ENCODE measurements around the gene GPANK1.

GPANK1 gene

DNA sequence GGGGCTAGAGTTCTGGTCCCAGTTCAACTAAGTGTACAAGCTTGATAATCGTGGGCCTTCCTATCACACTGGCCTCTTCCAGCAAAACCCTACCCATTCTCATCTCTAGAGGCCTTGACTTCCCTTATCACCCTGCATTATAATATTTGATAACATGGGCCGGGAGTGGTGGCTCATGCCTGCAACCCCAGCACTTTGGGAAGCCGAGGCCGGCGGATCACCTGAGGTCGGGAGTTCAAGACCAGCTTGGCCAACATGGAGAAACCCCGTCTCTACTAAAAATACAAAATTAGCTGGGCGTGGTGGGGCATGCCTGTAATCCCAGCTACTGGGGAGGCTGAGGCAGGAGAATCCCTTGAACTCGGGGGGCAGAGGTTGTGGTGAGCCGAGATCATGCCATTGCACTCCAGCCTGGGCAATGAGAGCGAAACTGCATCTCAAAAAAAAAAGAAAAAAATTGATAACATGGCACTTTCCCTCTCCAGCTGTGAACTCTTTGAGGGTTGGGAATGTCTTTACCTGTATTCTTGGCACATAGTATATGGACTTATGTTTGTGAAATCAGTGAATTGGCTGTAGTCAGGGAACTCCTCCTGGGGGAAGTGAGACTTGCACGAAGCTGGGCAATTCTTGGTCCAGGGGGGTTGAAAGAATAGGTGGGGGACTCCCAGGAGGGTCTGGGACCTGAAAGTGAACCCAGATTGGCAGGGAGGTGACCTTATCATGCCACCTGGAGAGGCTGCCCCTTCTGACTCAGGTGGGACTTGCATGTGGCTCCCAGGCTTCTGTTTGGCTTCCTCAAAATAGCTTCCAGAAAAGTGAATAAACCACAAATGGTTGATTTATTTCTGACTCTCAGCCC, 3.3 kb downstream of the GPANK1 start:
- DNase-seq = no peak

DNA sequence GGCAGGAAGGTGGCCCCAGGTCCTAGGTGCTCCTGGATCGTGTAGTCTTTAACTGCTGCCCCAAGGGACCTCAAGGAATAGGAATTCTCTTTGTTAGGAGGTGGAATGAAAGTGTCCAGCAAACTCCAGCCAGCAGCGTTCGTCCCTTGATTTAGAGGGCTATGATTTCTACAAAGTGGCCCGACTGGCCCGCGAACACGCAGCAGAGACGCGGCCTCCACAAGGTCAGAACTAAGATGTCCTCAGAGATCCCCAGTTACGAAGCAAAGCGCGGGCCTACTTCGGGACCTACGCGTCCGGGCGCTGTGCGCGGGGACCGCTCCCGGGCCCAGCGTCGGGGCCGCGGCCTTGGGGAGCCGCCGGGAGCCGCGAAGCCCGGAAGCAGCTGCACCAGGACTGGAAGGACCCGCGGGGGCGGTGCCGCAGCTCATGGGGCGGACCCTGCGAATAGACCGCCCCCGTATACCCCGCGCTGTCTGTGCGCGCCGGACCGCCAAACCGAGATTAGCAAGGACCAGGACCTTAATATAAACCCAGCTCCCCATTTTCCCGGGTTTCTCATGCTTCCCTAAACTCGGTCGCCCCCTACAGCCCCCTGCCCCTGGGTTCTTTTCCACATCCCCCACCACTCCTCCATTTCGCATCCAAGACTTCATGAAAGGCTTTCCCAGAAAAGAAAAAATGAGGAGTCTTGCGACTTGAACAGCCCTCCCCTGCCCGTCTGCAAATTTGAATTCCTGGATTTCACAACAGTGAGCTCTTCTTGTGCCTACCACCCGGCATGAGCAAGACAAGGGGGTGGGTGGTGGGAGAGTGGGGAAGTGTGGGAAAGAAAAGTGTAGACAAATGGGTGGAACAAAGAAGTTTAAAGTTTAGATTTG, 4.2 kb downstream of the GPANK1 start, which contains the start of gene C6orf47:
C6orf47 (minus strand) TSS at position 398 of the 881 bp plus-strand sequence. CDS start 831 bp downstream, outside the sequence.
- DNase-seq = peak; percentile 52

DNA sequence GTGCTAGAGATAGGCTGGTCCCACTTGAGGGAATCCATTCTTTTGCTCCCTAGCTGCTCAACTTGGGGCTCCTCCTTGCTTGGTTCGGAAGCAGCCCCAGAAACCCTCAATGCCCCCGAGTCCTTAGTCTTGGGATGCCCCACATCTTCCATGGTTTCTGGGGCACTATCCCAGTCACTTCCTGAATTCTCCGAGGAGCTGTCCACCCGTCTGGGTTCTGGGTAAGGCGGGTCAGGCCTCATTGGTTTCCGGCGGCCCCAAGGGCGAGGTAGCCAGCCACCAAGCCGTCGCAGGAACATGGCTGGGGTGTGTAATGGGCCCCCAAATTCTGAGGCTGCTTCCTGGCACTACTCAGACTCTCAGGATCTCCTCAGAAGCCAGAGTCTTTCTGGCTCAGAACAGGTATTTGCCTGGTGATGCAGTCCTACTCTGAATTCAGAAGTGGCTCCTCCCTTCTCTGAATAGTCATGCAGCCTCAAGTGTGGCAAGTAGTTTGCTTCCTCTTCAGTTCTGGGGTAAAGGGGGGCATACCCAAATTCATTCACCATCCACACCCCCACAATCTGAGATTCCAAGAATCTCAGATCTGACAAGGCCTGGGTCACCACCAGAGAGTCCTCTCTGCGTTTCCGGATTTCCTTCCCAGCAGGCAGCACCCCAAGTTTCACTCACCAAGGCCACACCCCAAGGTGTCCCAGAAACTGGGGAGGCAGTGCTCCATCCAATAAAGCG, 5.0 kb downstream of the GPANK1 start:
- no peak for DNase-seq

GRCh38 chr6:31658983-31659648, 5.7 kb downstream of the GPANK1 start:
- DNase-seq = no peak

DNA sequence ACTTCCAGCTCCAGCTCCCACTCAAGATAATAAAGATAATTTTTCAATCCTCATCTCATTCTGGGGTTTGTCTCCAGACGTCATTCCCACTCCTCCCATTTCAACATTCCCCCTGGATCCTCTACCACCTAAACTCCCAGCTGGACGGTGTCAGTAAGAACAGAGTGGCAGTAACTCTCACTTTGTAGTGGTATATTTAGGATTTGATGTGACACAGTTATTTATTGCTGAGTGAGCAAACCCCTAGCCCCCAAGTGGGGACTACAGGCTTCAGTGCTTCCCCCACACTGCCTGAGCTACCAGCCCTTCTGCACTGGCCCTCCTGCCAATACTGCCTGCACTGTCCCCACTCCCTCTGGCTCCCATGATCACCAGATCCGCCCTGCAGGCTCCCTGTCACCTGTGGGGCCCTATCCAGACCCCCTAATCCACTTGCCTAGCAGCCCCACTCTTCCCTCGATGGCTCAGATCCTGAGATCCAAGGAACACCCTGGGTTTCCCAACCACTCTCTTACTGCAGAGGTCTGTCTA, 6.6 kb downstream of the GPANK1 start:
- no peak for DNase-seq

- DNase-seq = no peak
Observed at GRCh38 chr6:31657406-31658157, 7.2 kb downstream of the GPANK1 start.

DNA sequence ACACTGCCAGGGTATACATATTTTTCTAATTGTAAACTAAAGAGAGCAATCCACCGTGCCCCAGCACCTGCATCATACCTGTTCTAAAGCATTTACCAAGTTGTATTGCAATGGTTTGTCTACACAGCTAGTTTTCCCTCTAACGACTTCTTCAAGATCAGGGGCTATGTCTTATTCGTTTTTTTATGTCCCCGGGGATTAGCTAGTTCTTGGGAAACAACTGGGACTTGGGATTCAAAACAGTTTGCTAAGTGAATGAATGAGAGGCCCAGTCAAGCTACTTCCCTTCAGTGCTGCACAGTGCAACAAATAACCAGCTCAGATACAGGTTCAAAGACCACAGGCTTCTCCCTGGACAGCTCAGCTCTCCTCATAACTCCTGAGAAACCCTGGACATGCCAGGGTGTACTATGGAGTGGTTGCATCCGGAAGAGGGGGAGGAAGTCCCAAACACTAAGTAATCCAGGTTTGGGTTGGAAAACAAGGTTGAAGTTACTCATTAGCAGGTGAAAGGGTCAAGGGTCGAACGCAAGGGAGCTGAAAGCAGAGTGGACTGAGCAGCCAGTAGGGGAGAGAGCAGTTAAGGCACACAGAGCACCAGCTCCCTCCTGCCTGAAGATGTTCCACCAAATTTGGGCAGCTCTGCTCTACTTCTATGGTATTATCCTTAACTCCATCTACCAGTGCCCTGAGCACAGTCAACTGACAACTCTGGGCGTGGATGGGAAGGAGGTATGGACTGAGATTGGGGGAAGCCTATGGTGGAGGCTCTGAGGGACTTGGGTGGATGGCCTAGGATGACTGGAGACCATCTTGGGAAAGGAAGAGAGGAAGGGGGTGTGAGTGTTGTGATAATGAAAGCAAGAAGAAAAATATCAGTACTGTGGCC, 9.2 kb downstream of the GPANK1 start, which contains the start of gene APOM:
APOM (plus strand) TSS at position 546 of the 889 bp plus-strand sequence; CDS start at position 619, 73 bp downstream.
- DNase-seq = no peak

- no peak for DNase-seq
Observed at GRCh38 chr6:31654574-31655348, 10.0 kb downstream of the GPANK1 start.

GRCh38 chr6:31652925-31653724, 11.7 kb downstream of the GPANK1 start:
- peak; percentile 95 for DNase-seq

DNA sequence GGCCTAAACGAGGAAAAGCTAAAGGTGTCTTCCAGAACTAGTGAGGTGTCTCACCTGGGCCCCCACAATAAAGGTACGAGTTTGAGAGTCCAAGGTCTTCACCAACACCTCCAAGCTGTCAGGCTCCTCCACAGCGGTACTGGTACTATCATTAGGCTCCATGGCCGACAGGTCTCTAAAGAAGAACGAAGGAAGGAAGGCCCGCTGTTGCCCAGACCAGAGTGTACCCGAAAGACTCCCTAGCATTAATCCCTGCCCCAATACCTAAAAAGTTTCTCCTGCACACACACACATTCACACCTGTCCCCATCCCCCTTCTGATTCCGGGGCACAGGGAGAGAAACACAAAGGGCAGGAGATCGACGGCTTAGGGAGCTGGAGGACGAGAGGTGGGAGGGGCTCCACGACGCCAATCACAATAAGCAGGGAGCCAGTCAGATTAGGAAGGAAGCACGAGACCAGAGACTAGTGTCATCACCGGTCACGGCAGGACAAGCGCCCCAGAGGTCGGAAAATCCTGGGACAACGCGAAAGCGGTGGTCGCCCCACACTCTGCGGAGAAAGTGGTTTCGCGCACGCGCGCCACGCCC, 13.1 kb downstream of the GPANK1 start:
- DNase-seq = no peak

DNA sequence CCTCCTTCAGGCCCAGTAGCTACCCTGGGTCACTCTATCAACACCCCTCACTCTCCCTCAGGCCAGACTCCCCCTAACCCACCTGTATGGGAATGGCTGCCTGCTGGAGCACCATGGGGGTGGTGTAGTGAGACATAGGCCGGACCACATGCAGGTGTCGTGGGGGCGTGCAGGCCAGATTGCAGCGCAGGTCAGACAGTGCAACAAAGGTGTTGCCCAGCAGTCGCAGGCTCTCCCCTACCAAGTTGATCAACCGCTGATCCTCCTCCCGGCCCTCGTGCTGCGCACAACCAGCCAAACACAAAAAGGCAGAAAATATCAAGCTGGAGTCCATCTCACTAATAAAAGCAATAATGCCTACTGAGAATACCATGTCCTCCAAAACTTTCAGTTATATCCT, 19.5 kb downstream of the GPANK1 start:
- no peak for DNase-seq

GRCh38 chr6:31643818-31644454, 20.9 kb downstream of the GPANK1 start:
- DNase-seq = no peak

DNA sequence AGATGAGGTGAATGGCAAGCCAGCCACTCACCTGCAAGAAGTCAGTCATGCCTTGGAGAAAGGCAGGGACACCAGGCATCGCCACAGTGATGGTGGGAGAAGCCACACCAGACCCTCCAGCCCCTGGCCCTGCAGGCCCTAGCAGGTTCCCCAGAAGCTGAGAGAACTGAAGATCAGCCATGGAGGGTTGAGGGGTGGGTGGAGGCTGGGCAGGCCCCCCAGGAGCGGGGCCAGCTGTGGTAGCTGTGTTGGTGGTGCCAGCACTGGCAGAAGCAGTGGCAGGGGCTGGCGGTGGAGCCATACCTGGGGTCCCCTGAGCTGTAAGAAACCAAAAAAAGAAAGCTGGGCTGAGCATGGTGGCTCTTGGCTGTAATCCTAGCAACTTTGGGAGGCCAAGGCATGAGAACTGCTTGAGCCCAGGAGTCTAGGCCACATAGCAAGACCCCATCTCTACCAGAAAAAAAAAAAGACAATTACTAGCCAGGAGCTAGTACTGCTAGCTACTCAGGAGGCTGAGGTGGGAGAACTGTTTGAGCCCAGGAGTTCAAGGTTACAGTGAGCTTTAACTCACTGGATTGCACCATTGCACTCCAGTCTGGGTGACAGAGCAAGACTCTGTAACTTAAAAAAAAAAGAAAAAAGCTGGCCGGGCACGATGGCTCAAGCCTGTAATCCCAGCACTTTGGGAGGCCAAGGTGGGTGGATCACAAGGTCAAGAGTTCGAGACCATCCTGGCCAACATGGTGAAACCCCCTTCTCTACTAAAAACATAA, 21.8 kb downstream of the GPANK1 start:
- no peak for DNase-seq

DNA sequence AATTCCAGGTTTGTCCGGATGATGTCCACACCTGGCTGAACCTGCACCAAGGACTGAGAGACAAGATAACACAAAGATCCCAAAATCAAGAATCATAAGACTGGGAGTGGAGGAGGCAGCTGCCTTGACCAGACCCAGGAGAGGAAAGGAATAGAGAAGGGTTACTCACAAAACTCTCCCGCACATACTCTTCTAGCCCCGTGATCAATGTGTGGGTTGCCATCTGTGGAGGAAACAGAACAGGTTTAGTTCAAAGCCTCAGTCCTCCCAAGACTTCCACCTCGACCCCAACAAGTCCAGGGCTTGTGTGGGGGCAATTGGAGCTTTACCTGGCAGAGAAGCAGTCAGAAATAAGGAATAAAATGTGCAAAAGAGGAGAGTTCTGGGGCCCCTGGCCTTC, 23.4 kb downstream of the GPANK1 start:
- no peak for DNase-seq

DNA sequence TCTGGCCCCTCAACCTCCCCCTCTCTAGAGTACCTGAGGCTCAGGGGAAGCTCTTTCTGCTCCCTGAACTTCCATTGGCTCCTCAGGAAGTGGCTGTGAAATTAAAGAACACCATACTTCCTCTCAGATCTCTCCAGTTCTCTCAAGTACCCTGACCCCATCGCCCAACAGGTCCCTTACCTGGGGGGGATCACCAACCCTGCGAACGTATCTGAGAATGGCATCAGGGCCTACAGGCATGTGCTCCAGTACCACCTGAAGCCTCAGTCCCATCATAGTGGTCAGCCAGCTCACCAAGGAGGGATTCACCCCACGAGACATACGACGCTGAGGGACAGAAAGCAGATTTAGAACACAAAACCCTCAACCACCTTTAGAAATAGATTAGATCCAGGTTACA, 24.2 kb downstream of the GPANK1 start:
- no peak for DNase-seq

DNA sequence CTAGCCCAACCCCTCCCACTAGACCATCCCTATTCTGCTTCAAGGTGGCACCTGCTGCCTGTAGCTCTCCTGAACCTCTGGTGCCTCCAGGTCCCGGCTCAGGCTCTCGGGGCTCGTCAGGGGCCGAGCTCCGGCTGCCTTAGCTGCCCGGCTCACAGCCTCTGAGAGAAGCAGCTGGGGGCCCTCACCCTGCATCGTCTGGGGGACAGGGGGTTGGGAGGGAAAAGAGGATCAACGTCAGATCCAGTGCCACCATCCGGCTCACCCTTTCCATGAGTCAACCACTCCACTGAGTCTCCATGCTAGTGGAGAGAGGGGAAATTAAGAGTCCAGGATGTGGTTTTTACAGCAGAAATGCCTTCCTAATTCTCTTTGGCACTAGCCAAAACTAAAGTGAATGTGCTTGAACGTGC, 25.3 kb downstream of the GPANK1 start:
- no peak for DNase-seq

- DNase-seq = no peak
Observed at GRCh38 chr6:31639043-31639442, 25.8 kb downstream of the GPANK1 start.

Measured in NCI-H1694 (cell line).